BLaER1 treated with 17β-estradiol and CSF1 and Interleukin-3, amounts not matched to agents 10 nM and 100 nM (cell line): Measurements from ENCODE around the gene ACAD8.
"Not testable (repeated sequence)": the region's sequence is repeated elsewhere in the genome, so short reads cannot be mapped to it uniquely, and the experiment has no call there.

Source experiments
- H3K27ac ChIP-seq, 11 experiments: shearing (Covaris generic); formaldehyde crosslinking; 2 replicates each; pipeline ENCODE4 v1.8.1; 2022
- H3K27me3 ChIP-seq, 11 experiments: shearing (Covaris generic); formaldehyde crosslinking; 2 replicates each; pipeline ENCODE4 v1.8.1; 2022
- H3K36me3 ChIP-seq, 11 experiments: shearing (Covaris generic); formaldehyde crosslinking; 2 replicates each; pipeline ENCODE4 v1.8.1; 2022
- H3K4me1 ChIP-seq, 10 experiments: shearing (Covaris generic); formaldehyde crosslinking; 2 replicates each; pipeline ENCODE4 v1.8.1; 2022
- H3K4me2 ChIP-seq, 11 experiments: shearing (Covaris generic); formaldehyde crosslinking; 2 replicates each; pipeline ENCODE4 v1.8.1; 2022
- H3K4me3 ChIP-seq, 10 experiments: shearing (Covaris generic); formaldehyde crosslinking; 2 replicates each; pipeline ENCODE4 v1.8.1; 2022
- H3K9ac ChIP-seq, 11 experiments: shearing (Covaris generic); formaldehyde crosslinking; 2 replicates each; pipeline ENCODE4 v1.8.1; 2022
- H3K9me3 ChIP-seq, 11 experiments: shearing (Covaris generic); formaldehyde crosslinking; replicated peaks in 1 of 11; 2 replicates each; pipeline ENCODE4 v1.8.1; 2022
- H4K20me1 ChIP-seq, 11 experiments: shearing (Covaris generic); formaldehyde crosslinking; 2 replicates each; pipeline ENCODE4 v1.8.1; 2022
- Cebpa-rat ChIP-seq, 11 experiments: shearing (Covaris generic); IDR thresholded peaks; 2 replicates each; pipeline ENCODE4 v1.8.1; 2022

The ACAD8 gene

DNA sequence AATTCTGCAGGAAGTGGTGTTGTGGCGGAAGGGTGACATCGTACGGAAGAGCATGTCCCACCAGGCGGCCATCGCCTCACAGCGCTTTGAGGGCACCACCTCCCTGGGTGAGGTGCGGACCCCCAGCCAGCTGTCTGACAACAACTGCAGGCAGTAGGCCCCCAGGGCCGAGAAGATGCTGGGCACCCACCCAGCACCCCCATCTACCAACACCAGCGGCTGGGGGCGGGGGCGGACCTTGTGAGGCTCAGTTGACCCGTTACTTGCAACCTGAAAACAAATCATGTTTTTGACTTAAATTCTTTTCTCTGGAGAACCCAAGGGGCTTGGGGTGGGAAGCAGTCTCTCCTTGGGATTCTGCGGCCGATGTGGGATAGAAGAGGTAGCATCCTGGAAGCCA lies 7.9 kb upstream of the ACAD8 start:
- no peak overlapping the region for H3K9ac ChIP-seq
- peaks cover 65 to 84% (median 75%) of the 10 kb centered on the region in 11 experiments for H3K36me3 ChIP-seq
- no peak overlapping the region for H3K4me3 ChIP-seq
- no peak for TF ChIP-seq Cebpa-rat (IDR thresholded peaks at IDR 0.05)
- no peak overlapping the region for H3K27ac ChIP-seq
- H4K20me1 ChIP-seq, result peaks cover 0 to 58% (median 7%) of the 10 kb centered on the region in 11 experiments; a peak in 12 of 22 replicates
- peaks cover 30 to 38% (median 37%) of the 10 kb centered on the region in 10 experiments for H3K4me1 ChIP-seq
- no peak overlapping the region for H3K4me2 ChIP-seq
- H3K27me3 ChIP-seq, result peaks cover 0 to 9% (median 0%) of the 10 kb centered on the region in 11 experiments; a peak in 5 of 22 replicates
- H3K9me3 ChIP-seq, result no peaks in the 10 kb centered on the region

DNA sequence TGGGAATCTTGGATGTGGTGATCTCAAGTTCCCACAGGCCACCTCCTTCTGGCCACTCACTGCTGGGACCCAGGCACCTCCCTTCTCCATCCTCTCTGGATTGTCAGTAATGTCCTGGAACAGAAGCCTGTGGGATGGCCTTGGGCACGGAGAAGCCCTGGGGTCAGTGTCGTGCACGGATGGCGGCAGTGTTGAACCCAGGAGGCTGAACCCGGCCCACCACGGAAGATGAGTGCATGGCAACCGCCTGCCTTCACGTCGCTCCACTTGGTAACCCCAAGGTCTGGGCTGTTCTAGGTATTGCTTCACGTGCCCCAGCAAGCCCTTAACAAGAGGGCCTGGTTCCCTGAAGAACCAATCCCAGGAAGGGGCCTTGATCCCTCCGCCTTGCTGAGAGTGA lies 7.3 kb upstream of the ACAD8 start:
- Histone ChIP-seq H3K9me3 (no peaks in the 10 kb centered on the region), H3K9ac (no peak overlapping the region), H3K4me3 (no peak overlapping the region), H3K27ac (no peak overlapping the region), H3K36me3 (peaks cover 71 to 85% (median 78%) of the 10 kb centered on the region in 11 experiments), H3K4me1 (peaks cover 34 to 38% (median 37%) of the 10 kb centered on the region in 10 experiments), H3K4me2 (no peak overlapping the region), H3K27me3 (peaks cover 0 to 8% (median 0%) of the 10 kb centered on the region in 11 experiments; a peak in 5 of 22 replicates), H4K20me1 (peaks cover 0 to 51% (median 7%) of the 10 kb centered on the region in 11 experiments; a peak in 12 of 22 replicates)
- TF ChIP-seq Cebpa-rat (IDR thresholded peaks at IDR 0.05), result no peak

DNA sequence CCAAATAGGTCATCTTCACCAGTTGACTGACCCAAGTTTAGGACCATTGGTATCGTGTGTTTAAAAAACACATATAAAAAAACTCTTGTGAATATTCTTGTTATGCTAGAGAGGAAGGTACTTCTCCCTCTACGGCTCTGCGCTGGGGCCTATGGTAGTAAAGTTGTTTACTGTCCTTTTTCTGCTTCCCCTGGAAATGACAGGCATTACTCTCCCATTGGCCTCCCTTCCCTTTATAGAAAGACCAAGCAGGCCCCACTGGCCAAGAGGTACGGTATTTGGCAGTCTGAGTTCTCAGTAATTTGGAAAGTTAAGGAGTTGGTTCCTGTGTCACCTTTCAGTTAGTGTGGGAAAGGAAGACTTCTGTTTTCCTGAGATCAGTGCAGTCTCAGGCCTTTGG lies 6.7 kb upstream of the ACAD8 start:
- Histone ChIP-seq H3K4me1 (peaks cover 33 to 37% (median 34%) of the 10 kb centered on the region in 10 experiments), H3K9me3 (no peaks in the 10 kb centered on the region), H3K4me3 (no peak overlapping the region), H3K27ac (no peak overlapping the region), H3K36me3 (peaks cover 72 to 83% (median 79%) of the 10 kb centered on the region in 11 experiments), H3K4me2 (no peak overlapping the region), H3K9ac (no peak overlapping the region), H3K27me3 (peaks cover 0 to 4% (median 0%) of the 10 kb centered on the region in 11 experiments; a peak in 3 of 22 replicates), H4K20me1 (peaks cover 0 to 45% (median 6%) of the 10 kb centered on the region in 11 experiments; a peak in 11 of 22 replicates)
- TF ChIP-seq Cebpa-rat (IDR thresholded peaks at IDR 0.05), result no peak

DNA sequence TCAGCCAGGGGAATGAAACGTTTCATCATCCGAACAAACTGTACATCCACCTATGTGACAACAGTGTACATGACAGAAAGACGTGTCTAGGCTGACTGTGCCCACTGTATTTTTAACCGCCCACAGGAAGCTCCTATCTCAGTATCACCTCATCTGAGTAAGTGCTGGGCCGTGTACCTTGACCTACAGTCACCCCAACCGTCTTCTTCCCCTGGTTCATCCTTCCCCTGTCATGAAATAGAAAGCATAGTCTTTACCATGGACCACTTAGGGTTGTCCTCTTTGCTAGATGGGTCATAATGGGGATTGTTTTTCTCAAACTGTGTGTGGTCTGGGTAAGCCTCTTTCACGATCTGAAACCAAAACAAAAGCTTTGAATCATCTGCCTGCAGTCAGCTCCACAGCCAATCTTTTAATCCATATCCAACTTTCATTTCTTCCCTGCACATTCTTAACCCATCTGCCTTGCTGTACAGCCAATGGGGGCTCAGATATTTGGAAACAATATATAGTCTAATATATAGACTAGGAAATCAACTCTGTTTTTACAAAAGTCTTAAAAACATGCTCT lies 4.4 kb upstream of the ACAD8 start:
- Histone ChIP-seq H4K20me1 (peaks cover 0 to 24% (median under 1%) of the 10 kb centered on the region in 11 experiments; a peak in 6 of 22 replicates), H3K4me2 (no peak overlapping the region), H3K36me3 (peaks cover 66 to 72% (median 70%) of the 10 kb centered on the region in 11 experiments), H3K27ac (no peak overlapping the region), H3K27me3 (no peaks in the 10 kb centered on the region), H3K4me1 (peaks cover 20 to 29% (median 24%) of the 10 kb centered on the region in 10 experiments), H3K9ac (no peak overlapping the region), H3K9me3 (no peaks in the 10 kb centered on the region), H3K4me3 (no peak overlapping the region)
- TF ChIP-seq Cebpa-rat (IDR thresholded peaks at IDR 0.05), result no peak

DNA sequence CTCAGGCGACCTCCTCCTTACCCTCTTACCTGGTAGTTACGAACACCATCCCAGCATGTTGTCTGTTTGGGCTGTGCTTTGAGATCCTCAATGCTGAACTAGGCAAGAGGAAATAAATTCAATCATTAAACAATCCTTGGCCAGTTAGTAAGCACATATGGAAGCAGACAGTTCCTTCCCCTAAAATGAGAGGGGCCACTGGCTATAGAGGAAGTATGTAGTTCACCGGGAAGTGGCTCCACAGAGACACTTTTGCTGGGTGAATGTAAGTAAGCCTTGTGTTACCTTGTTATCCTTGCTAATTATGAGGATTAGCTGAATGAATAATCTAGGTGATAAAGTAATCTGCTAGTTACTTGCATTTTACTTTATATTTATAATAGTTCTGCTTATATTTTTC lies 3.1 kb upstream of the ACAD8 start:
- Histone ChIP-seq H3K9me3 (no peaks in the 10 kb centered on the region), H3K27ac (no peak overlapping the region), H3K27me3 (no peaks in the 10 kb centered on the region), H3K4me1 (peaks cover 23 to 42% (median 27%) of the 10 kb centered on the region in 10 experiments), H3K4me2 (peak overlapping the region in 4 of 11 experiments; percentile 17 to 93 (median 50); a peak in 5 of 22 replicates), H4K20me1 (peaks cover 0 to 12% (median 4%) of the 10 kb centered on the region in 11 experiments; a peak in 6 of 22 replicates), H3K9ac (no peak overlapping the region), H3K4me3 (no peak overlapping the region), H3K36me3 (peaks cover 54 to 60% (median 60%) of the 10 kb centered on the region in 11 experiments)
- no peak for TF ChIP-seq Cebpa-rat (IDR thresholded peaks at IDR 0.05)

DNA sequence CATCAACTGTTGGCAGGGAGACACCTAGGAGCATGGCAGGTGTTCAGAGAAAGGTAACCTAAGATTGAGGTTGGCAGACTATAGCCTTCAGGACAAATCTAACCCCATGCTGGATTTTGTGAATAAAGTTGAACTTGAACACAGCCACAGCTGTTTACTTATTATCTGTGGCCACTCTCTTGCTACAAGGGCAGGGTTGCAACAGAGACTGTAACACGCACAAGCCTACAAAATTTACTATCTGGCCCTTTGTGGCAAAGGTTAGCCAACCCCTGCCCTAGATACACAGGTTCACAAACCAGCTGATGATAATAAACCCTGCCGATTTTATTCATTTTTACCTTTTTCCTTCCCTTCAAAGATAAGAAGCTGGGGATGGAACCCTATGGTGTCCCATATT lies 2.7 kb upstream of the ACAD8 start:
- H3K36me3 ChIP-seq, result peaks cover 49 to 56% (median 55%) of the 10 kb centered on the region in 11 experiments
- no peaks in the 10 kb centered on the region for H3K27me3 ChIP-seq
- no peak overlapping the region for H3K9ac ChIP-seq
- H3K27ac ChIP-seq, result no peak overlapping the region
- no peaks in the 10 kb centered on the region for H3K9me3 ChIP-seq
- H3K4me3 ChIP-seq, result no peak overlapping the region
- peak overlapping the region in 3 of 11 experiments; percentile 28 to 93 (median 72); a peak in 4 of 22 replicates for H3K4me2 ChIP-seq
- H3K4me1 ChIP-seq, result peaks cover 23 to 45% (median 27%) of the 10 kb centered on the region in 10 experiments
- no peak for TF ChIP-seq Cebpa-rat (IDR thresholded peaks at IDR 0.05)
- peaks cover 0 to 9% (median 2%) of the 10 kb centered on the region in 11 experiments; a peak in 4 of 22 replicates for H4K20me1 ChIP-seq

DNA sequence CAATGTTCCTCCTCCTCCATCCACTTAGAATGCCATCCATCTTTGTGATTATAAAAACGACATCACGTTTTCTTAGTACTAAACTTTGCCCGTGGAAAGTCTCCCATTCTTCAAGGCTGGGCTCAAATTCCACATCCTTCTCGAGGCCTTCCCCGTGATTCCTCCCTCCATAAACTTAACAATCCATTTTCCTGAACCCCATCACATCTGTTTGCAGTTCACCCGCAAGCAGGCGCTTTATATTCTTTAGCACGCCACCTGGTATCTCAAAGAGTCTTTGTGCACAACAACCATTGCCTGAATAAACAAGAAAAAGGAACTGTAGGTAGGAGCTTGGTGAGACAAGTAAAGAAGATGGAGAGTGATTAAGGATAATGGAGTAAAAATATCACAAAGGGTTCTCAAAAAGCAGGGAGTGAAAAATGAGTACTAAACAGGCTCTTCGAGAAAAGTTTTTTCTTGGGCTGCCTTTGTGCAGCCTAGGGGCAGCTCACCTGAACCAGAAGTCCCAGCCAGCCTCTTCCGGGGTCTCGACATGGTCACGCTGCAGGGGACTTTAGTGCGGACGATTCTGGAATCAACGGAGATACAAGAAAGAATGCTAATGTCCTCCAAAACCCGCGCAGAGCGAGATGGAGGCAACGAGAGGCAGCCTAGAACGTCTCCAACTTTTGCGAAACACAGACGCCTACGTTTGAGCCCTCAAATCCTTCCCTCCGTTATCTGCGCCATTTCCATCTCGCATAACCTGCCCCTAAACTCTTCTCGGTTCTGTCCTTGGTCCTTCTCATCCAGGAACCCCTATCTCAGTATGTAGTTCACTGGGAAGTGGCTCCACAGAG lies 801 bp upstream of the ACAD8 start:
- Histone ChIP-seq H3K4me2 (peak overlapping the region; percentile 77 to 95 (median 90)), H4K20me1 (peaks cover 0 to 13% (median 0%) of the 10 kb centered on the region in 11 experiments; a peak in 3 of 22 replicates), H3K4me1 (peaks cover 23 to 46% (median 27%) of the 10 kb centered on the region in 10 experiments), H3K9me3 (no peaks in the 10 kb centered on the region), H3K4me3 (peak overlapping the region; percentile 82 to 98 (median 92)), H3K36me3 (peaks cover 30 to 51% (median 45%) of the 10 kb centered on the region in 11 experiments), H3K27me3 (no peaks in the 10 kb centered on the region), H3K9ac (peak overlapping the region; percentile 80 to 89 (median 87)), H3K27ac (peak overlapping the region in 9 of 11 experiments; percentile 34 to 75 (median 58); a peak in 16 of 22 replicates)
- no peak for TF ChIP-seq Cebpa-rat (IDR thresholded peaks at IDR 0.05)

DNA sequence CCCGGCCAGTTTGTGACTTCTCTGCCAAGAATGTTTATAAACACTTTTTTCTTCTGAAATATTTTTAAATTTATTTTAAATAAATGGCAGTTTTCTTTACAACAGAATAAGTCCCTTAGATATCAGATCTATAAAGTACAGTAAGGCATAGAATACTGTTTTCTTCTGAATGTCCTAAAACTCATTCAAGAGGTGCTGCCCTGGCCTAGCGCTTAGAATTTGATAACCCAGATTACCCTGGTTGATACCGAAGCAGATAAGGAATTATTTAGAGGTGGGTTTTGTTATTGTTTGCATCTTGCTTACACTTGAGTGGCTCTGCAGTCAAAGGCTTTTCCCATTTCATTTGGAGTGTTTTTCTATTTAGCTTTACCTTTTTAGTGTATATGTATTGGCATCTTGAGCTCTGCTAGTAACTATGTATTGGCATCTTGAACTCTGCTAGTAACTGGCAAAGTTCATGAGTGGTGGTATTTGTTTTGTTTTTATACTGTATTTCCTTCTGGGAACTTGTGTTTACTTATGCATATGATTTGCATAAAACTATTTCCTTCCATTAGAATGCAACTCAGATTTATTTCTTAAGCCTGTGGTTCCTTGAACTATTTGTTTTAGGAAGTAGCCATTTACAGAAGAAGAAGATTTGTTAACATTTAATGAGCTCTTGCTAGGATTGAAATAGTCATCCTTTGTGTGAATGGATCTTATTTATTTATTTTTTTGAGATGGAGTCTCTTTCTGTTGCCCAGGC lies 1.2 kb downstream of the ACAD8 start:
- H3K4me2 ChIP-seq, result peak overlapping the region; percentile 79 to 95 (median 89)
- H3K9me3 ChIP-seq, result no peaks in the 10 kb centered on the region
- peak overlapping the region in 1 of 11 experiments; percentile 75; a peak in 1 of 22 replicates for H3K27ac ChIP-seq
- no peaks in the 10 kb centered on the region for H3K27me3 ChIP-seq
- no peak for TF ChIP-seq Cebpa-rat (IDR thresholded peaks at IDR 0.05)
- H3K36me3 ChIP-seq, result peaks cover 27 to 50% (median 41%) of the 10 kb centered on the region in 11 experiments
- peaks cover 0 to 13% (median 0%) of the 10 kb centered on the region in 11 experiments; a peak in 4 of 22 replicates for H4K20me1 ChIP-seq
- peak overlapping the region; percentile 80 to 89 (median 87); a peak in 21 of 22 replicates for H3K9ac ChIP-seq
- H3K4me1 ChIP-seq, result peaks cover 28 to 59% (median 30%) of the 10 kb centered on the region in 10 experiments
- H3K4me3 ChIP-seq, result peak overlapping the region; percentile 82 to 98 (median 92); a peak in 18 of 20 replicates

DNA sequence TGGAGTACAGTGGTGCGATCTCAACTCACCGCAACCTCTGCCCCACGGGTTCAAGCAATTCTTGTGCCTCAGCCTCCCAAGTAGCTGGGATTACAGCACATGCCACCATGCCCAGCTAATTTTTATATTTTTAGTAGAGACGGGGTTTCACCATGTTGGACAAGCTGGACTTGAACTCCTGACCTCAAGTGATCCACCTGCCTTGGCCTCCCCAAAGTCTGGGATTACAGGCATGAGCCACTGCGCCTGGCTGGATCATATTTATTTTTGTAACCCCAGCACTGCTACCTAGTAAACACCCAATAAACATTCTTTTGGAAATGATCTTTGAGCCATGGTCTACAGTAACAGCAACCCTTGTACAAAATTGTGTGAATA lies 1.8 kb downstream of the ACAD8 start:
- H3K27me3 ChIP-seq, H3K9me3 ChIP-seq, H3K27ac ChIP-seq, H3K9ac ChIP-seq: not testable (repeated sequence)
- Histone ChIP-seq H3K4me3 (0 out of 20 replicates have a peak overlapping the region, but pooled peaks of 2 of the 10 experiments have one; percentile 85 to 93), H3K4me2 (peak overlapping the region; percentile 79 to 95 (median 89); a peak in 16 of 22 replicates), H3K36me3 (peaks cover 28 to 50% (median 41%) of the 10 kb centered on the region in 11 experiments), H4K20me1 (peaks cover 0 to 13% (median 0%) of the 10 kb centered on the region in 11 experiments; a peak in 4 of 22 replicates), H3K4me1 (peaks cover 33 to 61% (median 35%) of the 10 kb centered on the region in 10 experiments)
